Effector memory CD8-positive, alpha-beta T cell (primary cell): ENCODE results near the gene MACROD2.

Experiments
- ATAC-seq: fragments of 150-1000 bp; cut with Tn5 transposase; replicated peaks from 2 replicates; pipeline ENCODE4 v1.10.0; 2021; ENCODE audit warnings: mild to moderate bottlenecking, moderate library complexity
- DNase-seq, 3 experiments: peaks; one replicate each; pipeline ENCODE4 v3.0.0; 2021
- H3K27ac Mint-ChIP-seq, 2 donors: one replicate each; pipeline ENCODE4 v1.8.0; 2022; ENCODE audit warnings: mild to moderate bottlenecking in 2 of 2, mixed read lengths in 2 of 2, moderate library complexity in 2 of 2
- H3K27me3 Mint-ChIP-seq, 2 donors: one replicate each; pipeline ENCODE4 v1.8.0; 2022; ENCODE audit warnings: mixed read lengths in 2 of 2
- H3K36me3 Mint-ChIP-seq: one replicate; pipeline ENCODE4 v1.8.0; 2022; ENCODE audit warnings: mild to moderate bottlenecking, moderate library complexity, mixed read lengths; ENCODE audit not compliant: insufficient read depth
- H3K4me1 Mint-ChIP-seq, 2 donors: one replicate each; pipeline ENCODE4 v1.8.0; 2022; ENCODE audit warnings: low read depth in 2 of 2, mixed read lengths in 2 of 2
- H3K4me3 Mint-ChIP-seq, 2 donors: one replicate each; pipeline ENCODE4 v1.8.0; 2022; ENCODE audit warnings: mild to moderate bottlenecking in 2 of 2, mixed read lengths in 2 of 2, moderate library complexity in 2 of 2
- H3K9me3 Mint-ChIP-seq, 2 donors: one replicate each; pipeline ENCODE4 v1.8.0; 2022; ENCODE audit warnings: mixed read lengths in 2 of 2

Gene MACROD2

GRCh38 chr20:15415908-15416307, 1420.6 kb downstream of the MACROD2 start:
- no peak overlapping the region for H3K27ac Mint-ChIP-seq
- H3K36me3 Mint-ChIP-seq, result no peaks in the 10 kb centered on the region
- no peaks in the 10 kb centered on the region for H3K27me3 Mint-ChIP-seq

GRCh38 chr20:15419856-15420255, 1424.5 kb downstream of the MACROD2 start:
- H3K4me1 Mint-ChIP-seq, result no peaks in the 10 kb centered on the region
- DNase-seq (no peak), ATAC-seq (no peak)
- no peaks in the 10 kb centered on the region for H3K36me3 Mint-ChIP-seq
- peaks cover 15 to 32% of the 10 kb centered on the region in 2 donors for H3K9me3 Mint-ChIP-seq
- no peaks in the 10 kb centered on the region for H3K27me3 Mint-ChIP-seq
- H3K4me3 Mint-ChIP-seq, result no peak overlapping the region
- H3K27ac Mint-ChIP-seq, result no peak overlapping the region

More at GRCh38 chr20:15415908-15416307, 1420.6 kb downstream of the MACROD2 start:
- DNase-seq (no peak), ATAC-seq (no peak)
- Mint-ChIP-seq H3K4me1 (no peaks in the 10 kb centered on the region), H3K4me3 (no peak overlapping the region), H3K9me3 (peaks cover 8 to 23% of the 10 kb centered on the region in 2 donors)

GRCh38 chr20:15422966-15423365, 1427.7 kb downstream of the MACROD2 start:
- no peak overlapping the region for H3K27ac Mint-ChIP-seq
- no peak for ATAC-seq
- no peaks in the 10 kb centered on the region for H3K27me3 Mint-ChIP-seq
- H3K9me3 Mint-ChIP-seq, result peaks cover 14 to 31% of the 10 kb centered on the region in 2 donors
- H3K36me3 Mint-ChIP-seq, result no peaks in the 10 kb centered on the region
- no peak overlapping the region for H3K4me3 Mint-ChIP-seq
- no peak for DNase-seq
- no peaks in the 10 kb centered on the region for H3K4me1 Mint-ChIP-seq

GRCh38 chr20:15439551-15439950, 1444.2 kb downstream of the MACROD2 start:
- Mint-ChIP-seq H3K27ac (no peak overlapping the region), H3K4me3 (no peak overlapping the region), H3K36me3 (no peaks in the 10 kb centered on the region), H3K27me3 (no peaks in the 10 kb centered on the region), H3K9me3 (peaks cover 7 to 9% of the 10 kb centered on the region in 2 donors), H3K4me1 (no peaks in the 10 kb centered on the region)
- DNase-seq, result no peak
- no peak for ATAC-seq

- no peaks in the 10 kb centered on the region for H3K36me3 Mint-ChIP-seq
- H3K27me3 Mint-ChIP-seq, result no peaks in the 10 kb centered on the region
- ATAC-seq (no peak), DNase-seq (no peak)
- no peaks in the 10 kb centered on the region for H3K4me1 Mint-ChIP-seq
- no peak overlapping the region for H3K27ac Mint-ChIP-seq
- H3K9me3 Mint-ChIP-seq, result peaks cover 7 to 9% of the 10 kb centered on the region in 2 donors
- no peak overlapping the region for H3K4me3 Mint-ChIP-seq
These were observed 1444.9 kb downstream of the MACROD2 start for GRCh38 chr20:15440049-15440820.

- no peak overlapping the region for H3K4me3 Mint-ChIP-seq
These were observed 1449.9 kb downstream of the MACROD2 start for GRCh38 chr20:15445056-15445840.

GRCh38 chr20:15446373-15446772, 1451.1 kb downstream of the MACROD2 start:
- Mint-ChIP-seq H3K4me3 (no peak overlapping the region), H3K27me3 (no peaks in the 10 kb centered on the region), H3K27ac (no peak overlapping the region), H3K36me3 (no peaks in the 10 kb centered on the region), H3K9me3 (peaks cover 5 to 7% of the 10 kb centered on the region in 2 donors), H3K4me1 (no peaks in the 10 kb centered on the region)
- ATAC-seq (no peak), DNase-seq (no peak)

More at GRCh38 chr20:15445056-15445840, 1449.9 kb downstream of the MACROD2 start:
- Mint-ChIP-seq H3K9me3 (peaks cover 3 to 7% of the 10 kb centered on the region in 2 donors), H3K36me3 (no peaks in the 10 kb centered on the region), H3K27me3 (no peaks in the 10 kb centered on the region), H3K4me1 (no peaks in the 10 kb centered on the region), H3K27ac (no peak overlapping the region)
- no peak for DNase-seq
- ATAC-seq, result no peak

- DNase-seq, result no peak
- Mint-ChIP-seq H3K9me3 (peaks cover 5 to 7% of the 10 kb centered on the region in 2 donors), H3K27ac (no peak overlapping the region), H3K4me3 (no peak overlapping the region), H3K27me3 (no peaks in the 10 kb centered on the region), H3K36me3 (no peaks in the 10 kb centered on the region), H3K4me1 (no peaks in the 10 kb centered on the region)
- ATAC-seq, result no peak
These were observed 1452.2 kb downstream of the MACROD2 start for GRCh38 chr20:15447549-15447948.

GRCh38 chr20:15449061-15449460, 1453.7 kb downstream of the MACROD2 start:
- no peak for ATAC-seq
- H3K9me3 Mint-ChIP-seq, result peaks cover 2 to 3% of the 10 kb centered on the region in 2 donors
- H3K36me3 Mint-ChIP-seq, result no peaks in the 10 kb centered on the region
- no peak overlapping the region for H3K27ac Mint-ChIP-seq
- H3K4me1 Mint-ChIP-seq, result no peaks in the 10 kb centered on the region
- H3K4me3 Mint-ChIP-seq, result no peak overlapping the region
- no peak for DNase-seq
- no peaks in the 10 kb centered on the region for H3K27me3 Mint-ChIP-seq

- Mint-ChIP-seq H3K9me3 (peaks cover 2 to 4% of the 10 kb centered on the region in 2 donors), H3K4me3 (no peak overlapping the region), H3K27ac (no peak overlapping the region), H3K4me1 (no peaks in the 10 kb centered on the region), H3K27me3 (no peaks in the 10 kb centered on the region), H3K36me3 (no peaks in the 10 kb centered on the region)
- ATAC-seq (no peak), DNase-seq (no peak)
These were observed 1455.9 kb downstream of the MACROD2 start for GRCh38 chr20:15451241-15451640.

- DNase-seq, result no peak
- peaks cover 2 to 7% of the 10 kb centered on the region in 2 donors for H3K9me3 Mint-ChIP-seq
- no peak overlapping the region for H3K4me3 Mint-ChIP-seq
- no peaks in the 10 kb centered on the region for H3K4me1 Mint-ChIP-seq
- no peak for ATAC-seq
- H3K27ac Mint-ChIP-seq, result no peak overlapping the region
- H3K27me3 Mint-ChIP-seq, result no peaks in the 10 kb centered on the region
- H3K36me3 Mint-ChIP-seq, result no peaks in the 10 kb centered on the region
These were observed 1460.0 kb downstream of the MACROD2 start for GRCh38 chr20:15455279-15455678.

- ATAC-seq, result no peak
- Mint-ChIP-seq H3K27ac (no peak overlapping the region), H3K4me3 (no peak overlapping the region), H3K9me3 (peaks cover 0 to 2% of the 10 kb centered on the region in 2 donors), H3K4me1 (no peaks in the 10 kb centered on the region), H3K27me3 (no peaks in the 10 kb centered on the region), H3K36me3 (no peaks in the 10 kb centered on the region)
- DNase-seq, result no peak
These were observed 1466.6 kb downstream of the MACROD2 start for GRCh38 chr20:15461938-15462337.

GRCh38 chr20:15475483-15475882, 1480.2 kb downstream of the MACROD2 start:
- DNase-seq (no peak), ATAC-seq (no peak)
- no peak overlapping the region for H3K27ac Mint-ChIP-seq
- H3K27me3 Mint-ChIP-seq, result no peaks in the 10 kb centered on the region
- H3K36me3 Mint-ChIP-seq, result no peaks in the 10 kb centered on the region
- H3K4me1 Mint-ChIP-seq, result no peaks in the 10 kb centered on the region
- H3K9me3 Mint-ChIP-seq, result peaks cover 2 to 7% of the 10 kb centered on the region in 2 donors
- no peak overlapping the region for H3K4me3 Mint-ChIP-seq

- H3K9me3 Mint-ChIP-seq, result peaks cover 5 to 12% of the 10 kb centered on the region in 2 donors
- no peaks in the 10 kb centered on the region for H3K4me1 Mint-ChIP-seq
- no peak for ATAC-seq
- H3K27me3 Mint-ChIP-seq, result no peaks in the 10 kb centered on the region
- H3K4me3 Mint-ChIP-seq, result no peak overlapping the region
- DNase-seq, result no peak
- no peak overlapping the region for H3K27ac Mint-ChIP-seq
- no peaks in the 10 kb centered on the region for H3K36me3 Mint-ChIP-seq
These were observed 1480.9 kb downstream of the MACROD2 start for GRCh38 chr20:15476186-15476585.
